HG03025 (cell line): ENCODE results near the gene C5.
"Not testable (repeated sequence)": the region's sequence is repeated elsewhere in the genome, so short reads cannot be mapped to it uniquely, and the experiment has no call there.

Experiments
- ATAC-seq: cut with Tn5 transposase; IDR thresholded peaks from one replicate; pipeline ENCODE4 v1.9.1; 2021; ENCODE audit warnings: mild to moderate bottlenecking, moderate library complexity; ENCODE audit not compliant: unreplicated experiment, low FRiP score

C5 gene

DNA sequence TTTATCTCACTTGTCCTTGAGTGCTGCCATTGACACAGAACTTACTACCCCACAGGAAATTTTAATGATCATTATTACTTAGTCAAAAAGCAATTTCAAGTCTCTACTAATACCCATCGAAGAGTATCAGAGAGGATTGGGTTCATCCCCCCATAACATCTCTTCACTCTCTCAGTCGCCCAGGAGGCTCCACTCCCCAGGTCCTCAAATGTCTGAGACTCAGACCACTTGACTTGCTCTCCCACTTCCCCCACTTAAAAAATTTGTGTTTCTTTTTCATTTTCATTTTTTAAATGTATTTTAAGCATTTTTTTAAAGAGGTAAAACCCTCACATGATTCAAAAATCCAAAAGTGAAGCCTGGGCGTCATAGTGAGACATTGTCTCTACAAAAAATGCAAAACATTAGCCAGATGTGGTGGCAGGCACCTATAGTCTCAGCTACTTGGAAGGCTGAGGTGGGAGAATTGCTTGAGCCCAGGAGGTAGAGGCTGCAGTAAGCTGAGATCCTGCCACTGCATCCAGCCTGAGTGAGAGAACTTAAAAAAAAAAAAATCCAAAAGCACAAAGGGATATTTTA, 66.7 kb downstream of the C5 start:
- no peak for ATAC-seq

DNA sequence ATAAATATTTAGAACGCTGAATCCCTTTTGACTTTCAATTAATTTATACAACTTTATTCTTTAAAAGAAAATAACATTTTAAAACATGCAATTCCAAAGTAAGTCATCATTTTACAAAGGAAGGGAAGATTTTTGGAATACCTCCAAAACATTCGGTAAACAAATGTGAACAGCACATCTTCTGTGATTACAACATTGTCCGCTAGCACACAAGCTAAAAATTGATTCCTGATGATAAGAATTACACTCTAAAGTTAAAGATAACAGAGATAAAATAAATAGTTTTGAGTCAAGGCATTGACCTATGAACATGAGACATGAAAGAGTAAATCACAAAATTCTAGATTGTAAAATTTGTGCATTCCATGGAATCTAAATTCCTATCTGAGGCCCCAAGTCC, 67.2 kb downstream of the C5 start:
- no peak for ATAC-seq

DNA sequence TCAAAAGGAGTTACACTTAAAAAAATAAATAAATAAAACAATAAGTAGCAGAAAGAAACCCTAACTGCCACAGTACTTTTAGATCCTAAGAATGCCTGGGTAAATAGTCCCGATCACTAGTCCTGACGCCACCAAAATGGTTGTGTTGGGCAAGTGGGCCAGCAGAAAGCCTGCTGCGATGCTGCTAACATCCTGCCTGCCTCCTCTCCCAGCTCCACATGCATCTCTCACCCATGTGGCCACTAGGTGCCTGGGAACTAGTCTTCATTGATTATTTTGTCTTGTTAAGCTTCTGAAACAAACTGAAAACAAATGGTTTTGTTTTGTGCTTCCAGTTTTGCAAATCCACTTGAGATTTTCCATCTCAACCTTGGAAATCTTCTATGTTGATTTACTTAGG, 69.1 kb downstream of the C5 start:
- no peak for ATAC-seq

DNA sequence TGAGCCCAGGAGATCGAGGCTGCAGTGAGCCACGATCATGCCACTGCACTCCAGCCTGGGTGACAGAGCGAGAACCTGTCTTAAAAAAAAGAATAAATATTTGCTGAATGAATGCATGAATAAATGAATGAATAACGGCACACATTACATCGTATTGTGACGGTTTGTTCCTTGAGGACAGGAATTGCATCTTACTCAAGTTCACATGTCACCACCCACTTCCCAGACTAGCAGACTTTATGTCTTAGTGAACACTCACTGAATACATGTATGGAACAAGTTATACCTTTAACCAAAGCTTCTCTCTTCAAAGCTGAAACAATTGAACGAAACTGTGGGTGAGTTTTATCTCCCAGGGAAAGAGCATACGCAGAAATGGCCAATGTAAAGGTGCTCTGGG, 70.3 kb downstream of the C5 start:
- ATAC-seq, result no peak

DNA sequence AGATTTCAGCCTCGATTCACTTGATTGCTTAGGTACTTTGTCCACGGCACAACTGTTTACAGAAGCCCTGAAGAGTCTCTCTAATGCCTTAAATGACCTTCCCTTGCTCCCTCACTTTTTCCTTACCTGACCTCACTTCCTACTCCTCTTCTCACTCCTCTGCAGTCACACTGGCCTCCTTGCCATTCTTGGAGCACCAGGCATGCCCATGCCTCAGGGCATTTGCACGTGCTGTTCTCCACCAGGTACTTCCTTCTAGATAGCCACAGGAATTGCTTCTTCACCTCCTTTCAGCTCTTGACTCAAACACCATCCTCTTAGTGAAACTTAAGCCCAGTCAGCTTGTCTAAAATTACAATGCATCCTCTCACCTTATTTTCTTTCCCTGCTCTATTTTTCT, 71.1 kb downstream of the C5 start:
- no peak for ATAC-seq

DNA sequence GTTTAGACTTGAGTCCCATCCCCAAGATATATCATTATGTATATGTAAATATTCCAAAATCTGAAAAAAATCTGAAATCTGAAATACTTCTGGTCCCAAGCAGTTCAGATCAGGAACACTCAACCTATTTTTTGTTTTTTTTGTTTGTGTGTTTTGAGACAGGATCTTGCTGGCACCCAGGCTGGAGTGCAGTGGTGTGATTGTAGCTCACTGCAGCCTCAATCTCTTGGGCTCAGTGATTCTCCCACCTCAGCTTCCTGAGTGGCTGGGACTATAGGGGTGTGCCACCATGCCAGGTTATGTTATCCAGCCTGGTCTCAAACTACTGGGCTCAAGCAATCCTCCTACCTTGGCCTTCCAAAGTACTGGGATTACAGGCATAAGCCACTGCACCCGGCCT, 72.8 kb downstream of the C5 start:
- no peak for ATAC-seq

DNA sequence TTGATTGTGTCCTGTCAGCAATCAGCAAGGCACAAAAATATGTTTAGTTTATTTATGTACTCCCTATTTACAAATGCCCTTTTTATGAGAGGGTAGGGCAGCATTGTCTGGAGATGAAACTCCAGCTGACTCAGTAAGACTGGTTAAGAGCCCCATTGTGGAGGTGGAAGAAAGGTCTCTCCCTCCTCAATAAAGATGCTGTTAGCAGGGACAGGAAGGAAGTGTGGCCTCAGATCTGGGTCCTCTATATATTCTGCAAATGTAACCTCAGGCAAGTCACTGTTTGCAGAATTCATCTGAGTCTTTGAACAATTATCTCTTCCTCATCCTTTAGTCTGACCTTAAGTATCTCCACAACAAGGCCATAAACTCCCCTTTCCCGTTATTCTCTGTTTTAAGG, 75.2 kb downstream of the C5 start:
- ATAC-seq, result no peak

DNA sequence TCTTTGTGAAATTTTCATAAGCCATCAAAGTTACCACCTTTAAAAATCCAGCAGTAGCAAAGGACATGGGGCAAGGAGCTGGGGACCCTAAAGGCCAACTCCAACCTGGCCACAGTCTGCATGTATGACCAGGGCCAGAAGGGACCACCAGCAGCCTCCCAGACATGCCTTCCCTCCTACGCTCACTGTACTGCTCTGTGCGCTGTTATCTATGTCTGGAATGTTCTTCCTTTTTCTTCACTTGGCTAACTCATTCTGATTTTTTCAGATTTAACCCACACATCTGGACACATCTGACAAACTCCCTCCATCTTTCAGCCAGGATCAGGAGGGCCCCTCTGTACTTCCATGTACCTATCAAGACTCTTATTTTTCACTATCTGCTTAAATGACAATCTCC, 75.9 kb downstream of the C5 start:
- ATAC-seq, result no peak

DNA sequence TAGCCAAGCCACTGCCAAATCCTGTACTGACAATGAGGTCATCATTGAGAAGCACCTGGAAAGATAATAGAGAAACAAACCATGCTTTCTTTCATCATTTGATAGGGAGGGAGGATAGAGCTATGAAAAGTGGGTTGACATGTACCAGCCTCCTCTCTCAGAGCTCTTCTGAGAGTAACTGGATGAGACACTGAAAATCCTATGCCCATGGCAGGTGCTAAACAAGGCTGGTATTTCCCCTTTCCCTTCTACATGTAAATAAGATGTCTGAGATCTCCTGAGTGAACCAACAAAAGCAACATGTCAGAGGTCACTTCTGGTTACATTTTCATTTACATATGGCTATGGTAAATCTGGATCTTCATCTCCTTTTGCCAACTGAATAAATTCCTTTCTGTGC, 78.1 kb downstream of the C5 start:
- no peak for ATAC-seq

DNA sequence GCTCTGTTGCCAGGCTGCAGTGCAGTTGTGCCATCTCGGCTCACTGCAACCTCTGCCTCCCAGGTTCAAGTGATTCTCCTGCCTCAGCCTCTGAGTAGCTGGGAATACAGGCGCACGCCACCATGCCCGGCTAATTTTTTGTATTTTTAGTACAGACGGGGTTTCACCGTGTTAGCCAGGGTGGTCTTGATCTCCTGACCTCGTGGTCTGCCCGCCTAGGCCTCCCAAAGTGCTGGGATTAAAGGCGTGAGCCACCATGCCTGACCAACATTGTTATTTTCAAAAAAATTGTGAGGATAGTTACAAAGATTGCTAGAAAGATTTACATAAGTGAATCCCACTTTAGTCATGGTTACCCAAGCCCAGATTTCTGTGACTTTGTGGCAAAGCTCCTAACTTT, 78.6 kb downstream of the C5 start:
- ATAC-seq, result not testable (repeated sequence)

DNA sequence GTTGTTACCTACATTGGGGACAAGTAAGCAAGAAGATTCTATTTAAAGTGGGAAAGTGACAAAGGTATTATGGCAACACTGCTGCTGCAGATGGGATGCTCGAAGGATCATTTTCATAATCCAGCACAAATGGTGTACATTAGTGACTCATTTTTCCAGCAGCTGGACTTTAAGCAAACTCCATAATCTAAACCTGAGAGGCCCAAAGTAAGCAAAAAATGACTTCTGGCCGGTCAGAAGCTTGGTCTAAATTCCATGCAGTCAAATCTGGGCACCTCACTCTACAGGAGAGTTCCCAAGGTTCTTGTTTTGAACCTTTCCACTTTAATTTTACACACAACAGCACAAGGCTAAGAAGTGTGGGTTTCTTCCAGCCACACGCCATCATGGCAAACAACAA, 79.8 kb downstream of the C5 start:
- ATAC-seq, result no peak

DNA sequence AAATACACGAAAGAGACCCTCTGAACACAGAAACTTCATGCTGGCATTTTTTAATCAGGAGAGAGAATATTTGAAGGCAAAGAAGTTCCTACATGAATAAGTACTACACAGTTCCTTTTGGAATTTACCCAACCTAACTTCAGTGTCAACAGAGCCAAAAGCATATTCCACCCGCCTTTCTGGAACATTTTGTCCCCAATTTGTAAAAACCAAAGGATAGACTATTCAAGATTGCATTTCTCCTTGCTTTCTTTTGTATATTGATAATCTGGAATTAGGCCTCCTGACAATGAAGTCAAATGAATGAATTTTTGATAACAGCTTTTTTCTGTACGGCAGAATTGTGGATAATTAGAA, 84.1 kb downstream of the C5 start:
- no peak for ATAC-seq

DNA sequence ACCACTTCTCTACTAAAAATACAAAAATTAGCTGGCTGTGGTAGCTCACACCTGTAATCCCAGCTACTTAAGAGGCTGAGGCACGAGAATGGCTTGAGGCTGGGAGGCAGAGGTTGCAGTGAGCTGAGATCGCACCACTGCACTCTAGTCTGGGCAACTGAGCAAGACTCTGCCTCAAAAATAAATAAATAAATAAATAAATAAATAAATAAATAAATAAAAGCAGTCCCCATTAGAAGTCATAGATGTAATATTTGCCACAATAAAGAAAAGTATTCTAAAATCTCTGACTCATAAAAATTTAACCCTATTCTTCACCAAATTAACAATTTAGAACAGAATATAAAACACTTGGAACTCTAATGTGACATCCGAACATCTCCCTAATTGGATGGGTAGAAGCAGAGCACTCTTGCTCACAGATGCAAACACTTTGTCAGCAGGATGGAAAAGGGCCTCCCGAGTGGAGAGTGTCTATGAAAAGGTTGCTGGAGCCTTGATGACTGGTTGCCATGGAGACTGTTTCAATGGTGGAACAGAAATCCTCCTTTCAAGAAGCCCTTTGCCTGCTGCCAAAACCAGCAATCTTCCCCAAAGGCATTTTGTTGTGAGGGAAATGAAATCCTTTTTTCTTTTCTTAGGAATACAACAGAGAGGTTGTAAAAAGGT, 84.6 kb downstream of the C5 start:
- ATAC-seq, result no peak

DNA sequence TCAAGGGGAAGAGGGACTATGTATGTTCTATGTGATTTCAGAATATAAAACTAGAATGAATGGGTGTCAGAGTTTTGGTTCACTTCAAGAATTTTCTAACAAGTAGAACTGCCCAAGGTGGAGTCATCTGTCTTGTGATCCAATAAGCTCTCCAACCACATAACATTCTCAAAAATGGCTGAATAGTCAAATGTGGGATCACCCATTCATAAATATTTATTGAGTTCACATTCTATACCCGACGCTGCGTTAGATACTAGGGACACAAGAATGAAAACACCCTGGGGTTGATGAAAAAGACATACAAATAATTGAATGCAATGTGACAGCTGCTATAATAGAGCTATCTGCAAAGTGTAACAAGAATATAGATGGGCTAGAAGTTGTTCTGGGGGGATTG, 88.1 kb downstream of the C5 start:
- no peak for ATAC-seq

DNA sequence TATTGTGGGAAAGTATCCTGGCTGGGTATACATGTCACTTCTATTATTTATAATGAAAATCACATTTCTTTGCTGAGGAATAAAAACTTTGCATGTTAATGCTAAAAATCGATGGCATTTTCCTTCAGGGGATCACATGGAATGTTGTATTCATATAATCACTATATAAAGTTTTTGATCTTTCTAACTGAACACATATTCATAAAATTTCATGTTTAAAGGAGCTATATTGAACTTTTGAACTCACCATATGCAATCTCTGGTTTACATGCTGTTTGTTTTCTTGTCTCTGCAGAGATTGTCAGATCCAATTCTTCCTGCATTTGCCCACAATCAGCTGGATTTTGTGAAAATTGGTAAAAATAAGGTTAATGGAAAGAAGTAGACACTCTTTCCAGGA, 90.1 kb downstream of the C5 start:
- no peak for ATAC-seq

DNA sequence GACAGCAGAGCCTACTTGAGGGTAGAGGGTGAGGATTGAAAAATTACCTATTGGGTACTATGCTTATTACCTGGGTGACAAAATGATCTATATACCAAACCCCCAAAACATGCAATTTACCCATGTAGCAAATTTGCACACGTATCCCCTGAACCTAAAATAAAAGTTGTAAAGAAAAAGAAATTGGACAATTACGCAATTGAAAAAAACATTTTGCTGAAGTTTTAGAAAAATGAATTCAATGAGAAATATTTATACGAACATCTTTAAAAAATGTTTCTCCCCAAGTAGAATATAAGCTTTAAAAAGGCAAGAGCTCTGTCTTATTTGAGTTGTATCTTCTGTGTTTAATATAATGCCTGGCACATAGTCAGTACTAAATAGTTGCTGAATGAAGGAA, 93.2 kb downstream of the C5 start:
- no peak for ATAC-seq

DNA sequence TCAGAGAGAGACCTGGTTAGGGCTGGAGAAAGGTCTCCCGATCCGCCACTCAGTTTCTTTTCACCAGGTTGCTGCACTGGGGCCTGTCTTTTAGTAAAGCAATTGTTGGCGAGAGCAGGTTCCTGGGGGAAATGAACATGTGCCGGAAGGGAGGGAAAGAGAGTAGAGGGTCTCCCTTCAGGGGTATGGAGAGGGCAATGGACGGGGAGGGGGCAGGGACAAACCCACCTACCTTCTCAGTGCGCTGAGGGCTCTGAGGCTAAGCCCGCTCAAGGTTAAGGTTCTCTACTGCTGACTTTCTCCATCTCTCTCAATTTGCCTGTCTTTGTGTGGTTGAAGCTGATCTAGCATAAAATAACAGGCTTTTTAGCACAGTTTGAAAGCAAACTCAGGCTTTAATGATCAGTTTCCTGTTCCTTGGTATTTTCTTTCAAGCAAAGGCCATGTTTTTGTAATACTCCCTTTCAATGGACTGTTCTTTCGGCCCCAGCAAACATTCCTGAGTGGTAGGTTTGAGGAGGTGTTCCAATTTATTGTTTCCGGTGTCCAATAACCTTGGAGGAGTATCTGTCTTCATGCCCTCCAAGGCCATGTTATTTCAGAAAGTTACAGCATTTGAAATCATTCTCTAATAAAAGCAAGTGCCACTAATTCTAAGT, 98.0 kb downstream of the C5 start:
- ATAC-seq, result no peak

DNA sequence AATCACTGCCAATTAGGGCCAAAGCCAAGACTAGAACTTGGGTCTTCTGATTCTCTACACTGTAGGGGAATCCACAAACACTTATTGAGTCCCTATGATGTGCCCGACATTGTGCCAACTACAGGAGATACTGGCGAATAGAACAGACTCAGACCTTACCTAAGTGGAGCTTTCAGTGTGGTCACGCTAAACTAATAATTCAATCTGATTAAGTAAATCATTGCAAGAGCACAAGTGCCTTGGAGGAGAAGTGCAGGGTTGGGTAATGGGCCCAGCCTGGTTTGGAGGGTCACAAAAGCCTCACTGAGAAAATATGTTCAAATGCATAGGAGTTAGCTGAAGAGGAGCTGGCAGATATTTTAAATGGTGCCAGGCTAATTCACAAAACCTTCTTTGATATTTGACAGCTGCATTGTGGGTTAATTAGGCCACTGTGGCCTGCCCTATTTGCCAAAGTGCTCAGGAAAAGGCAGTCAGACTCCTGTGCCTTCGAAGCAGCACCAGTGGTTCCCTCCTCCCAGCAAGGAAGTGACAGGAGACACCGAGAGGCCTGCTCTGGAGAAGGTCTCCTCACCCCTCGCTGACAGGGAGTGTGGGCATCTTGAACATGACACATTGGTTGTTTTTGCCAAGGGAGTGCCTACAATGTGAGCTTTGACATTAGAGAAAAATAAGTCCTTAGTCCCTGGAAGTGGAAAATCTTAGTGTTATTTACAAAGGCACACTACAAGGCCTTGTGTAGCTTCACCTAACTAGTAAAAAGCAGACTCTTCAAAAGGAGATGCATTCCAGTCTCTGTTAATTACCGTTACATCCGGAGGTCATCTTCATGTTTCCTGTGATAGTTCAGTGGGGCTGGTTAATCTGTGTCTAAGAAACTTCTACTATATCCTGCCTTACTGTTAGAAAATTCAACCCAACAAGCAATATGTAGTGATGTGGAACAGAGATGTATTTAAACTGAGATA, 99.4 kb downstream of the C5 start:
- no peak for ATAC-seq

DNA sequence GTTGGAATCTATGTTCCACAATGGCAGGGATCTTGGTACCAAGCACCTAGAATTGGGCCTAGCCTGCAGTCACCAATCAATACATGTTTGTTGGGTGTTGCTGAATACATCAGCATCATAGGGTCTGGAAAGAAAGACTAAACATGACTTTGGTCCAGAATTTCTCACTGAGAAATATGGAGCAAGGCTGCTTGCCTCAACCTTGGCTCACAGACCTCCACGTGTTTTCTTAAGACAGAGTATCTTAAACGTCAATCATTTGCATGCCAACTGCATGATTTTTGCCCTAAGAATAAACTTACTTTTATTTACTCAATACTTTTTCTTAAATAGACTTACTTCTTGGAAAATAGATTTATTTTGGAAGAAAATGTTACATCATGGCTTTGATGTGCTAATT, 100.8 kb downstream of the C5 start:
- no peak for ATAC-seq

DNA sequence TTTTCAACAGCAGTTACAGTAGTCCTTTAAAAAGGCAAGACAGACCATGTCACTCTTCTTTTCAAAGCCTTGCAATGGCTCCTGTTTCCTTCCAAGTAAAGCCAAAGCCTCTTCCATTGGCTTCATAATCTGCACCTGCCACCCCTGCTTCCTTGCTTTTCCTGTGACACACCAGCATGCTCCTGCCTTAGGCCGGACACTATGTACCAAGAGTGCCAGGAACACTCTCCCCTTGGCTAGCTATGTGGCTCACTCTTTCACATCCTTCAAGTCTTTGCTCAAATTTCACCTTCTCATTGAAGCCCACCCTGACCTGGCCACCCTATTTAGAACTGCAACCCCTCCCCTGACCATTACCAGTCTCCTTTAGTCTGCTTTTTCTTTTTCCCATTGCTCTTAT, 101.3 kb downstream of the C5 start:
- no peak for ATAC-seq

DNA sequence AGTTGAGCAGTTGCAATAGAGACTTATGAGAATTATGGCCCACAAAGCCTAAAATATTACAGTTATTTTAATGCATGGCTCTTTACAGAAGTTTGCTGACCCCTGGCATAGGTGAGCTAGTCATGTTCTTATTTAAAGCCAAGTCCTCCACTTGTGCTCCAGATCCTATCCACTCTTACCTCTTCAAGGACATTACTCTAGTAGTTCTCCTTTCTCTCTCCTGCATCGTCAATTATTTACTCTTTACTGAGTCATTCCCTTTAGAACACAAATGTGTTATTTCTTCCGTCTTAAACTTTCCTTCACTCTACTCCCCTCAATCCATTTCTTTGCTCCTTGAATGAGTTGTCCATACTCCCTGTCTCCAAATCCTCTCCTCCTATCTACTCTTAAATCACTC, 102.9 kb downstream of the C5 start:
- ATAC-seq, result no peak
